ENCODE data around the gene ZNF771. TPM values are rescaled to one million over a fixed set of nuclear protein-coding genes. Genes with fewer than 3 reads are reported as not detected.

ZNF771 gene
- total and polyA plus RNA-seq, 2 experiments from 2014 or later: 10.8 to 12.0 TPM

DNA sequence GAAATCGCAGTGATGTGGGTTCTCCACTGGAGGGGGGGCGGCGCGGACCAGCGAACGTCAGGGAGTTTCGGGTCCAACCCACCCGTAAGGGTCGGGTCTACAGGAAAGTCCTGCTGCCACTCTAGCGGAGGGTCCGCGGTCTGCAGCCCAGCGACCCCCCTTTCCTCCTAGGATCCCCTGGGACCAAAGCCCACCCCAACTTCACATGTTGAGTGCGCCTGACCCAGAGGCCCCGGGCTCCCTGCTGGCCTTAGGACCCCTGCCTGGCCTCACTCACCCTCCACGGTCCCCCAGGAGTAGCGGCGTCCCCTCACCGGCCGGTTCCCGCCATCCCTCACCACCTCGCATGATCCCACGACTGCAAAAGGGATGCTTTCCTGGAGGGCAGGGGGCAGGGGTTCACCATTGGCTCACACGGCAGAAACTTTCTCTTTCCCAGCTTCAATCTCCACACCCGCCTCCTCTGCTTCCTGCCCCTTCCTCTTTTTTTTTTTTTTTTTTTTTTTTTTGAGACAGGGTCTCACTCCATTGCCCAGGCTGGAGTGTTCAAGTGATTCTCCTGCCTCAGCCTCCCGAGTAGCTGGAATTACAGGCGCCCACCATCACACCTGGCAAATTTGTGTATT is 28.1 kb upstream of the ZNF771 start (continued):
- TF ChIP-seq, protein P1, sequence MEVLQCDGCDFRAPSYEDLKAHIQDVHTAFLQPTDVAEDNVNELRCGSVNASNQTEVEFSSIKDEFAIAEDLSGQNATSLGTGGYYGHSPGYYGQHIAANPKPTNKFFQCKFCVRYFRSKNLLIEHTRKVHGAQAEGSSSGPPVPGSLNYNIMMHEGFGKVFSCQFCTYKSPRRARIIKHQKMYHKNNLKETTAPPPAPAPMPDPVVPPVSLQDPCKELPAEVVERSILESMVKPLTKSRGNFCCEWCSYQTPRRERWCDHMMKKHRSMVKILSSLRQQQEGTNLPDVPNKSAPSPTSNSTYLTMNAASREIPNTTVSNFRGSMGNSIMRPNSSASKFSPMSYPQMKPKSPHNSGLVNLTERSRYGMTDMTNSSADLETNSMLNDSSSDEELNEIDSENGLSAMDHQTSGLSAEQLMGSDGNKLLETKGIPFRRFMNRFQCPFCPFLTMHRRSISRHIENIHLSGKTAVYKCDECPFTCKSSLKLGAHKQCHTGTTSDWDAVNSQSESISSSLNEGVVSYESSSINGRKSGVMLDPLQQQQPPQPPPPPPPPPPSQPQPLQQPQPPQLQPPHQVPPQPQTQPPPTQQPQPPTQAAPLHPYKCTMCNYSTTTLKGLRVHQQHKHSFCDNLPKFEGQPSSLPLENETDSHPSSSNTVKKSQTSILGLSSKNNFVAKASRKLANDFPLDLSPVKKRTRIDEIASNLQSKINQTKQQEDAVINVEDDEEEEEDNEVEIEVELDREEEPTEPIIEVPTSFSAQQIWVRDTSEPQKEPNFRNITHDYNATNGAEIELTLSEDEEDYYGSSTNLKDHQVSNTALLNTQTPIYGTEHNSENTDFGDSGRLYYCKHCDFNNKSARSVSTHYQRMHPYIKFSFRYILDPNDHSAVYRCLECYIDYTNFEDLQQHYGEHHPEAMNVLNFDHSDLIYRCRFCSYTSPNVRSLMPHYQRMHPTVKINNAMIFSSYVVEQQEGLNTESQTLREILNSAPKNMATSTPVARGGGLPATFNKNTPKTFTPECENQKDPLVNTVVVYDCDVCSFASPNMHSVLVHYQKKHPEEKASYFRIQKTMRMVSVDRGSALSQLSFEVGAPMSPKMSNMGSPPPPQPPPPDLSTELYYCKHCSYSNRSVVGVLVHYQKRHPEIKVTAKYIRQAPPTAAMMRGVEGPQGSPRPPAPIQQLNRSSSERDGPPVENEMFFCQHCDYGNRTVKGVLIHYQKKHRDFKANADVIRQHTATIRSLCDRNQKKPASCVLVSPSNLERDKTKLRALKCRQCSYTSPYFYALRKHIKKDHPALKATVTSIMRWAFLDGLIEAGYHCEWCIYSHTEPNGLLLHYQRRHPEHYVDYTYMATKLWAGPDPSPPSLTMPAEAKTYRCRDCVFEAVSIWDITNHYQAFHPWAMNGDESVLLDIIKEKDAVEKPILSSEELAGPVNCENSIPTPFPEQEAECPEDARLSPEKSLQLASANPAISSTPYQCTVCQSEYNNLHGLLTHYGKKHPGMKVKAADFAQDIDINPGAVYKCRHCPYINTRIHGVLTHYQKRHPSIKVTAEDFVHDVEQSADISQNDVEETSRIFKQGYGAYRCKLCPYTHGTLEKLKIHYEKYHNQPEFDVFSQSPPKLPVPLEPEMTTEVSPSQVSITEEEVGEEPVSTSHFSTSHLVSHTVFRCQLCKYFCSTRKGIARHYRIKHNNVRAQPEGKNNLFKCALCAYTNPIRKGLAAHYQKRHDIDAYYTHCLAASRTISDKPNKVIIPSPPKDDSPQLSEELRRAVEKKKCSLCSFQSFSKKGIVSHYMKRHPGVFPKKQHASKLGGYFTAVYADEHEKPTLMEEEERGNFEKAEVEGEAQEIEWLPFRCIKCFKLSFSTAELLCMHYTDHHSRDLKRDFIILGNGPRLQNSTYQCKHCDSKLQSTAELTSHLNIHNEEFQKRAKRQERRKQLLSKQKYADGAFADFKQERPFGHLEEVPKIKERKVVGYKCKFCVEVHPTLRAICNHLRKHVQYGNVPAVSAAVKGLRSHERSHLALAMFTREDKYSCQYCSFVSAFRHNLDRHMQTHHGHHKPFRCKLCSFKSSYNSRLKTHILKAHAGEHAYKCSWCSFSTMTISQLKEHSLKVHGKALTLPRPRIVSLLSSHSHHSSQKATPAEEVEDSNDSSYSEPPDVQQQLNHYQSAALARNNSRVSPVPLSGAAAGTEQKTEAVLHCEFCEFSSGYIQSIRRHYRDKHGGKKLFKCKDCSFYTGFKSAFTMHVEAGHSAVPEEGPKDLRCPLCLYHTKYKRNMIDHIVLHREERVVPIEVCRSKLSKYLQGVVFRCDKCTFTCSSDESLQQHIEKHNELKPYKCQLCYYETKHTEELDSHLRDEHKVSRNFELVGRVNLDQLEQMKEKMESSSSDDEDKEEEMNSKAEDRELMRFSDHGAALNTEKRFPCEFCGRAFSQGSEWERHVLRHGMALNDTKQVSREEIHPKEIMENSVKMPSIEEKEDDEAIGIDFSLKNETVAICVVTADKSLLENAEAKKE (CRISPR knock-in tag; IDR thresholded peaks at IDR 0.05): no peak
- TF ChIP-seq ZNF331 (CRISPR knock-in tag; IDR thresholded peaks at IDR 0.05; ENCODE audit: low read depth): no peak
- TF ChIP-seq REST (IDR thresholded peaks at IDR 0.05; ENCODE audit: unreplicated experiment): no peak
- TF ChIP-seq NANOG (IDR thresholded peaks at IDR 0.05; ENCODE audit: borderline replicate concordance): no peak
